IMR-90 (cell line): ENCODE results near the gene KIFBP. TPM values are rescaled to one million over a fixed set of nuclear protein-coding genes. Genes with fewer than 3 reads are reported as not detected.

Experiments
- ATAC-seq: fragments of 200-7000 bp; cut with Tn5 transposase; 2 replicates; pipeline ENCODE4 v1.9.1; 2020; ENCODE audit warnings: low read depth, mild to moderate bottlenecking, moderate library complexity
- BruUV-seq: library from RNA; stranded (reverse); fragments of 400-500 nt; replicated peaks from 2 replicates; lab custom pipeline; 2021; lab: Mats Ljungman, UMichigan
- CTCF ChIA-PET: fragments of 300-600 bp; formaldehyde crosslinking; extraction: SDS; loops from one replicate; lab custom pipeline; 2021; ENCODE audit warnings: antibody characterized with exemption; lab: Yijun Ruan, JAX
- POLR2A ChIA-PET: fragments of 300-600 bp; sonication (Branson Sonifier 250); formaldehyde crosslinking; loops from one replicate; lab custom pipeline; 2022; ENCODE audit warnings: antibody characterized with exemption; ENCODE audit not compliant: unreplicated experiment; lab: Charles Lee
- DNase-seq: peaks from one replicate; pipeline ENCODE4 v3.0.0; 2013
- H2AFZ ChIP-seq: replicated peaks from 2 replicates; pipeline ENCODE3; 2013; ENCODE audit warnings: low read length, mild to moderate bottlenecking; ENCODE audit not compliant: poor library complexity
- H2AK5ac ChIP-seq: 2 replicates; pipeline ENCODE4 v1.6.1; 2013; ENCODE audit warnings: low read depth, low read length, inconsistent platforms
- H2AK9ac ChIP-seq: replicated peaks from 2 replicates; pipeline ENCODE3; 2013; ENCODE audit warnings: mild to moderate bottlenecking, low read depth, low read length, moderate library complexity; ENCODE audit not compliant: poor library complexity
- H2BK120ac ChIP-seq: 2 replicates; pipeline ENCODE4 v1.6.1; 2013; ENCODE audit warnings: low read depth, low read length, inconsistent platforms
- H2BK15ac ChIP-seq: 3 replicates; pipeline ENCODE4 v1.6.1; 2013; ENCODE audit warnings: low read depth, low read length, inconsistent platforms
- H2BK20ac ChIP-seq: 2 replicates; pipeline ENCODE4 v1.6.1; 2013; ENCODE audit warnings: low read depth, mild to moderate bottlenecking, inconsistent platforms, low read length, moderate library complexity
- H2BK5ac ChIP-seq: 2 replicates; pipeline ENCODE4 v1.6.1; 2013; ENCODE audit warnings: mild to moderate bottlenecking, low read depth, low read length, inconsistent platforms; ENCODE audit not compliant: poor library complexity, severe bottlenecking
- H3K14ac ChIP-seq: replicated peaks from 2 replicates; pipeline ENCODE4 v1.6.1; 2013; ENCODE audit warnings: low read depth, low read length, inconsistent platforms
- H3K18ac ChIP-seq: 2 replicates; pipeline ENCODE4 v1.6.1; 2013; ENCODE audit warnings: low read depth, low read length, control low read depth
- H3K23ac ChIP-seq: 2 replicates; pipeline ENCODE4 v1.6.1; 2013; ENCODE audit warnings: low read depth, low read length, inconsistent platforms
- H3K27ac ChIP-seq: 2 replicates; pipeline ENCODE4 v1.5.1; 2013; ENCODE audit warnings: mild to moderate bottlenecking, control low read depth, low read length; ENCODE audit not compliant: insufficient read depth
- H3K27me3 ChIP-seq: 2 replicates; pipeline ENCODE4 v1.6.1; 2013; ENCODE audit warnings: low read length; ENCODE audit not compliant: control insufficient read depth, insufficient read depth
- H3K36me3 ChIP-seq: 2 replicates; pipeline ENCODE4 v1.6.1; 2013; ENCODE audit warnings: low read length, mixed read lengths; ENCODE audit not compliant: control insufficient read depth, insufficient read depth
- H3K4ac ChIP-seq: 2 replicates; pipeline ENCODE4 v1.6.1; 2013; ENCODE audit warnings: low read depth, low read length, inconsistent platforms
- H3K4me1 ChIP-seq: 2 replicates; pipeline ENCODE4 v1.6.1; 2013; ENCODE audit warnings: low read length, mixed read lengths; ENCODE audit not compliant: control insufficient read depth, insufficient read depth
- H3K4me2 ChIP-seq: 2 replicates; pipeline ENCODE4 v1.6.1; 2013; ENCODE audit warnings: low read depth, mild to moderate bottlenecking, control low read depth, low read length, moderate library complexity
- H3K4me3 ChIP-seq: 2 replicates; pipeline ENCODE4 v1.5.1; 2013; ENCODE audit warnings: low read depth, mild to moderate bottlenecking, control low read depth, low read length, moderate library complexity; ENCODE audit not compliant: insufficient read depth
- H3K56ac ChIP-seq: 2 replicates; pipeline ENCODE4 v1.6.1; 2013; ENCODE audit warnings: low read length, inconsistent platforms; ENCODE audit not compliant: insufficient read depth; ENCODE audit errors: extremely low read depth
- H3K79me1 ChIP-seq, 2 experiments: 2 replicates each; pipeline ENCODE4 v1.6.1; 2013; ENCODE audit warnings: low read length in 2 of 2, inconsistent platforms in 1 of 2, low read depth in 1 of 2
- H3K9ac ChIP-seq: 2 replicates; pipeline ENCODE4 v1.6.1; 2013; ENCODE audit warnings: low read depth, low read length, control low read depth
- H3K9me1 ChIP-seq: 2 replicates; pipeline ENCODE4 v1.6.1; 2013; ENCODE audit warnings: low read length, inconsistent platforms; ENCODE audit not compliant: insufficient read depth
- H3K9me3 ChIP-seq: 2 replicates; pipeline ENCODE4 v1.6.1; 2013; ENCODE audit warnings: low read length; ENCODE audit not compliant: control insufficient read depth, insufficient read depth
- H4K20me1 ChIP-seq: 2 replicates; pipeline ENCODE4 v1.6.1; 2013; ENCODE audit warnings: low read length, inconsistent platforms; ENCODE audit not compliant: insufficient read depth
- H4K5ac ChIP-seq: 2 replicates; pipeline ENCODE4 v1.6.1; 2013; ENCODE audit warnings: mild to moderate bottlenecking, low read depth, low read length, control low read depth
- H4K8ac ChIP-seq, 2 experiments: 2 replicates each; pipeline ENCODE4 v1.6.1; 2013; ENCODE audit warnings: low read depth in 2 of 2, low read length in 2 of 2, control low read depth in 1 of 2, inconsistent platforms in 1 of 2
- H4K91ac ChIP-seq: 2 replicates; pipeline ENCODE4 v1.6.1; 2013; ENCODE audit warnings: low read depth, low read length, inconsistent platforms; ENCODE audit not compliant: insufficient read depth
- FOS ChIP-seq: fragments of 150-350 bp; IDR thresholded peaks from 2 replicates; pipeline ENCODE4 v1.6.1; 2016; ENCODE audit warnings: low read depth, low read length
- MAFK ChIP-seq: IDR thresholded peaks from 2 replicates; pipeline ENCODE4 v1.6.1; 2012; ENCODE audit warnings: low read depth, low read length, improper control_type of control experiment
- MAZ ChIP-seq: IDR thresholded peaks from 2 replicates; pipeline ENCODE4 v1.6.1; 2012; ENCODE audit warnings: low read depth, mild to moderate bottlenecking, low read length, improper control_type of control experiment, moderate library complexity, borderline replicate concordance
- MXI1 ChIP-seq: IDR thresholded peaks from 2 replicates; pipeline ENCODE4 v1.6.1; 2012; ENCODE audit warnings: low read depth, mild to moderate bottlenecking, low read length, moderate library complexity, borderline replicate concordance
- POLR2A ChIP-seq: IDR thresholded peaks from 2 replicates; pipeline ENCODE4 v1.6.1; 2012; ENCODE audit warnings: mild to moderate bottlenecking, low read depth, low read length
- RAD21 ChIP-seq: IDR thresholded peaks from 2 replicates; pipeline ENCODE4 v1.6.1; 2012; ENCODE audit warnings: low read length, improper control_type of control experiment
- RCOR1 ChIP-seq: IDR thresholded peaks from 2 replicates; pipeline ENCODE4 v1.6.1; 2012; ENCODE audit warnings: mild to moderate bottlenecking, low read length, improper control_type of control experiment; ENCODE audit not compliant: insufficient replicate concordance
- RFX5 ChIP-seq: IDR thresholded peaks from 2 replicates; pipeline ENCODE4 v1.8.0; 2012; ENCODE audit warnings: low read depth, mild to moderate bottlenecking, low read length, moderate library complexity
- SMC3 ChIP-seq: fragments of 150-350 bp; IDR thresholded peaks from 2 replicates; pipeline ENCODE4 v1.6.1; 2016; ENCODE audit warnings: low read depth, mild to moderate bottlenecking, antibody characterized with exemption, low read length, moderate library complexity
- WGBS, 2 experiments: methylation state at CpG; one replicate each; pipeline versions ENCODE4 v1.1.5 to v1.1.7; 2013; ENCODE audit warnings: missing lambda C conversion rate in 2 of 2; ENCODE audit not compliant: insufficient read length in 1 of 2; ENCODE audit errors: extremely low coverage in 2 of 2; 5-methylcytosine and 5-hydroxymethylcytosine counted together
- dilution Hi-C: fragments of 300-500 bp; cut with HindIII; formaldehyde crosslinking; loops from one replicate; pipeline ENCODE4 v1.14.3; 2018; ENCODE audit warnings: low sequenced_read_pairs; ENCODE audit not compliant: unreplicated experiment
- in situ Hi-C: fragments of 300-500 bp; cut with MboI; formaldehyde crosslinking; loops from 3 replicates; pipeline ENCODE4 v1.14.3; 2019; ENCODE audit warnings: low sequenced_read_pairs, inconsistent platforms, mixed read lengths
- intact Hi-C: fragments of 100-400 bp; cut with micrococcal nuclease; formaldehyde crosslinking; loops from 2 replicates; pipeline ENCODE4 v1.10.0; 2022
- polyA plus RNA-seq, 3 experiments: library from polyadenylated mRNA; depleted of rRNA; stranded (reverse); fragments of >200 nt; gene quantifications; 2 replicates each; pipeline ENCODE4 v1.2.3, GENCODE V29; 2012; ENCODE audit warnings: low replicate concordance in 1 of 3
- total RNA-seq: library from RNA; depleted of rRNA; stranded (reverse); fragments of >200 nt; gene quantifications from 2 replicates; pipeline ENCODE4 v1.2.3, GENCODE V29; 2012
- TF ChIP-seq, protein P1 (sequence below): fragments of 150-350 bp; IDR thresholded peaks from 2 replicates; pipeline ENCODE4 v1.6.1; 2017; ENCODE audit warnings: mild to moderate bottlenecking, antibody characterized with exemption, low read length, low read depth

The KIFBP gene
- total and polyA plus RNA-seq, 2 of the 4 experiments (the other 2 are of a cell fraction): 30.6 to 51.3 TPM

DNA sequence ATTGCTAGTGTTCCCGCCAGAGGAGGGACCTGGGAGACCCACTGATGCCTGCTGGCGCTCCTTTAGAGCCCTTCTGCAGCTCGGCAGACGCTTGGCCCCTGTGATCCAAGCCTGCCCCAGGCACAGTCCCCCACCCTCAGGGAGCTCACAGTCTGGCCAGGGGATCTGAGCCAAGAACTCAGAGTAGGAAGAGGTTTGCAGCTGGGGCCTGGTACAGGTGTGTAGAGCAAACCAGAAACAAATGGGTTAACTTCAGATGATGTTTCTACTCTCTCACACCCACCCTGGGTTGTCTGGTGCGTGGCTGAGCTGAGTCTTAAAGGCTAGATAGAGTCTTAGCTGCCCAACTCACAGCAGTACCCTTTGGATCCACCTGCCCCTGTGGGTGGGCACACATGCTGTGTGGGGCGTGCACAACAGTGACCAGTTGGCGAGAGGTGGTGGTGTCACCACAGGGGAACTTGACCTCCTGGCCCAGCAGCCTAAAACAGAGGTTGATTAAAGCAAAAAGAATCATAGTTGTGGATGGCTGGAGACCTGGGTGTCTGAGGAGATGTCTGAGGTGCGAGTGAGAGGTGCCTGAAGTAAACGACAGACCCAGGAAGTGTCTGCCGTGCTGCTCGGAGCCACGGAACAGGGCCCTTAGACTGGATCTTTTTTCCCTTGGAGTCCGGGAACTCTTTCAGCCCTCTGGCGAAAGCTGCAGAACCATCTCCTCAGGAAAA lies 68.1 kb downstream of the KIFBP start:
- peaks cover 20% of the 10 kb centered on the region for H3K9me1 ChIP-seq
- intact Hi-C loops: no loop called here
- no peaks in the 10 kb centered on the region for H3K9me3 ChIP-seq
- peak overlapping the region; percentile 88 for H4K91ac ChIP-seq
- TF ChIP-seq RFX5 (no peak), RAD21 (no peak), MAZ (no peak), SMC3 (no peak), POLR2A (no peak), MAFK (no peak), MXI1 (no peak), FOS (no peak), RCOR1 (no peak)
- TF ChIP-seq, protein P1, sequence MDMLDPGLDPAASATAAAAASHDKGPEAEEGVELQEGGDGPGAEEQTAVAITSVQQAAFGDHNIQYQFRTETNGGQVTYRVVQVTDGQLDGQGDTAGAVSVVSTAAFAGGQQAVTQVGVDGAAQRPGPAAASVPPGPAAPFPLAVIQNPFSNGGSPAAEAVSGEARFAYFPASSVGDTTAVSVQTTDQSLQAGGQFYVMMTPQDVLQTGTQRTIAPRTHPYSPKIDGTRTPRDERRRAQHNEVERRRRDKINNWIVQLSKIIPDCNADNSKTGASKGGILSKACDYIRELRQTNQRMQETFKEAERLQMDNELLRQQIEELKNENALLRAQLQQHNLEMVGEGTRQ: no peak
- H2BK15ac ChIP-seq: peak overlapping the region; percentile 27
- H4K8ac ChIP-seq: peak overlapping the region; percentile 19 to 86
- no peak overlapping the region for H3K18ac ChIP-seq
- no peaks in the 10 kb centered on the region for H3K27me3 ChIP-seq
- BruUV-seq: no TSS peak
- peak overlapping the region; percentile 86 for H3K4ac ChIP-seq
- H3K23ac ChIP-seq: no peak overlapping the region; the same call in 1 of the 2 replicates
- no peak overlapping the region for H3K4me2 ChIP-seq
- H2BK20ac ChIP-seq: peak overlapping the region; percentile 81
- peak overlapping the region; percentile 66 for H3K14ac ChIP-seq
- H3K79me1 ChIP-seq: peaks cover 0 to 3% of the 10 kb centered on the region in 2 experiments; a peak in 1 of 4 replicates
- H3K27ac ChIP-seq: no peak overlapping the region; the same call in 1 of the 2 replicates
- DNase-seq (no peak), ATAC-seq (no peak)
- WGBS, 2 experiments: 80% methylated on average over 2 of the region's 14 CpGs; no CpG with 5 or more reads in 1 of the 2 experiments
- ChIA-PET CTCF (interaction anchor here (0.6 kb wide), 1 partner anchor 31 kb away, joined by 6 read pairs; no protein-coding TSS in a partner anchor), POLR2A (no interaction called here)
- peak overlapping the region; percentile 81 for H2BK5ac ChIP-seq
- dilution Hi-C loops: no loop called here
- H3K9ac ChIP-seq: no peak overlapping the region
- no peak overlapping the region for H3K4me3 ChIP-seq
- H4K5ac ChIP-seq: no peak overlapping the region
- peak overlapping the region; percentile 90 for H2BK120ac ChIP-seq
- H3K4me1 ChIP-seq: peaks cover 13% of the 10 kb centered on the region
- H2AFZ ChIP-seq: peak overlapping the region; percentile 83
- peak overlapping the region; percentile 18 for H2AK9ac ChIP-seq
- in situ Hi-C loops: no loop called here
- no peak overlapping the region for H3K56ac ChIP-seq
- H2AK5ac ChIP-seq: peak overlapping the region; percentile 86
- no peaks in the 10 kb centered on the region for H4K20me1 ChIP-seq
- no peaks in the 10 kb centered on the region for H3K36me3 ChIP-seq
